Measurements from ENCODE around the gene VAMP2. TPM values are rescaled to one million over a fixed set of nuclear protein-coding genes. Genes with fewer than 3 reads are reported as not detected.
A peak's percentile ranks its signal among the peaks of the same experiment; 100 is the strongest.

VAMP2 gene
- total RNA-seq, 1 donor from 2014 or later: 44.7 TPM

- DNase-seq (ENCODE audit: extremely low spot score, unreplicated experiment): no peak
- H3K4me1 Mint-ChIP-seq (ENCODE audit: unreplicated experiment): peaks cover 5% of the 10 kb centered on the region
- TF ChIP-seq CTCF (conservative IDR thresholded peaks at IDR 0.05): no peak
- H3K36me3 Mint-ChIP-seq: no peaks in the 10 kb centered on the region
- H3K27ac Mint-ChIP-seq: no peak overlapping the region
- H3K9me3 Mint-ChIP-seq: no peaks in the 10 kb centered on the region
- peaks cover 29% of the 10 kb centered on the region for H3K27me3 Mint-ChIP-seq
- H3K4me3 Mint-ChIP-seq: no peak overlapping the region
Observed at GRCh38 chr17:8131844-8132441, 30.8 kb downstream of the VAMP2 start.

GRCh38 chr17:8128125-8128784 lies 34.5 kb downstream of the VAMP2 start:
- Mint-ChIP-seq H3K27ac (no peak overlapping the region), H3K4me3 (peak overlapping the region; percentile 39), H3K36me3 (peaks cover 4% of the 10 kb centered on the region), H3K4me1 (ENCODE audit: unreplicated experiment) (peaks cover 28% of the 10 kb centered on the region), H3K27me3 (peaks cover 63% of the 10 kb centered on the region), H3K9me3 (no peaks in the 10 kb centered on the region)
- DNase-seq (ENCODE audit: extremely low spot score, unreplicated experiment): no peak
- TF ChIP-seq CTCF (conservative IDR thresholded peaks at IDR 0.05): no peak

- Mint-ChIP-seq H3K9me3 (no peaks in the 10 kb centered on the region), H3K4me3 (peak overlapping the region; percentile 96), H3K36me3 (peaks cover 4% of the 10 kb centered on the region), H3K27ac (peak overlapping the region; percentile 96), H3K27me3 (peaks cover 70% of the 10 kb centered on the region), H3K4me1 (ENCODE audit: unreplicated experiment) (peaks cover 30% of the 10 kb centered on the region)
- no peak for DNase-seq (ENCODE audit: extremely low spot score, unreplicated experiment)
- TF ChIP-seq CTCF (conservative IDR thresholded peaks at IDR 0.05): no peak
Observed at GRCh38 chr17:8126491-8127066, 36.2 kb downstream of the VAMP2 start.

GRCh38 chr17:8125947-8126490 lies 36.7 kb downstream of the VAMP2 start:
- DNase-seq (ENCODE audit: extremely low spot score, unreplicated experiment): no peak
- TF ChIP-seq CTCF (conservative IDR thresholded peaks at IDR 0.05): no peak
- Mint-ChIP-seq H3K4me1 (ENCODE audit: unreplicated experiment) (peaks cover 31% of the 10 kb centered on the region), H3K27ac (peak overlapping the region; percentile 96), H3K4me3 (peak overlapping the region; percentile 91), H3K36me3 (peaks cover 4% of the 10 kb centered on the region), H3K9me3 (no peaks in the 10 kb centered on the region), H3K27me3 (peaks cover 69% of the 10 kb centered on the region)

GRCh38 chr17:8125154-8125946 lies 37.4 kb downstream of the VAMP2 start:
- Mint-ChIP-seq H3K4me3 (peak overlapping the region; percentile 91), H3K27ac (peak overlapping the region; percentile 96), H3K27me3 (peaks cover 76% of the 10 kb centered on the region), H3K9me3 (no peaks in the 10 kb centered on the region), H3K36me3 (peaks cover 5% of the 10 kb centered on the region), H3K4me1 (ENCODE audit: unreplicated experiment) (peaks cover 38% of the 10 kb centered on the region)
- DNase-seq (ENCODE audit: extremely low spot score, unreplicated experiment): peak; percentile 93
- no peak for TF ChIP-seq CTCF (conservative IDR thresholded peaks at IDR 0.05)
